Measurements from ENCODE around the gene RHBDF1. TPM values are rescaled to one million over a fixed set of nuclear protein-coding genes. Genes with fewer than 3 reads are reported as not detected.
"Not testable (repeated sequence)": the region's sequence is repeated elsewhere in the genome, so short reads cannot be mapped to it uniquely, and the experiment has no call there.

RHBDF1 gene
- total and polyA plus RNA-seq, 7 donors, result 9.0 to 24.8 (median 18.3) TPM

DNA sequence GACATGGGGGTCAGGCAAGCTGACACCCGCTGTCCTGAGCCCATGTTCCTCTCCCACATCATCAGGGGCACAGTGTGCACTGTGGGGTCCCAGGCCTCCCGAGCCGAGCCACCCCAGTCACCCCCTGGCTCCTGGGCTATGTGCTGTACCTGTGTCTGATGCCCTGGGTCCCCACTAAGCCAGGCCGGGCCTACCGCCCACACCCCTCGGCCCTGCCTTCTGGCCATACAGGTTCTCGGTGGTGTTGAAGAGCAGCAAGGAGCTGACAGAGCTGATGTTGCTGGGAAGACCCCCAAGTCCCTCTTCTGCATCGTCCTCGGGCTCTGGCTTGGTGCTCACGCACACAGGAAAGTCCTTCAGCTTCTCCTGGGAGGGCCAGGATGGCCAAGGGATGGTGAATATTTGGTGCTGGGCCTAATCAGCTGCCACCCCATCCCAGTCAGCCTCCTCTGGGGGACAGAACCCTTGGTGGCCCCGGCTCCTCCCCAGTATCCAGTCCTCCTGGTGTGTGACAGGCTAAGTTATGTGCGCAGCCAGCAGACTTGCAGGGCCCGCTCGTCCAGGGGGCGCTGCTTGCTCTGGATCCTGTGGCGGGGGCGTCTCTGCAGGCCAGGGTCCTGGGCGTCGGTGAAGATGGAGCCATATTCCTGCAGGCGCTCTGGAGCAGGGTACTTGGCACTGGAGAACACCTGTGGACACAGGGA lies 55.2 kb downstream of the RHBDF1 start:
- intact Hi-C loops (cut with DNase I); H3K4me3 ChIP-seq; H3K4me1 ChIP-seq; ATAC-seq; H3K27me3 ChIP-seq (ENCODE audit: insufficient read depth in 3 of 3, low read length in 2 of 3); H3K36me3 ChIP-seq (ENCODE audit: insufficient read depth in 1 of 2, low read depth in 1 of 2); H3K9me3 ChIP-seq; H3K27ac ChIP-seq: not testable (repeated sequence)
- 85 to 89% (median 88%) methylated on average over 8 to 19 of the region's 20 CpGs for WGBS, 3 donors
- DNase-seq, result peak in 1 of 2 donors; percentile 46

DNA sequence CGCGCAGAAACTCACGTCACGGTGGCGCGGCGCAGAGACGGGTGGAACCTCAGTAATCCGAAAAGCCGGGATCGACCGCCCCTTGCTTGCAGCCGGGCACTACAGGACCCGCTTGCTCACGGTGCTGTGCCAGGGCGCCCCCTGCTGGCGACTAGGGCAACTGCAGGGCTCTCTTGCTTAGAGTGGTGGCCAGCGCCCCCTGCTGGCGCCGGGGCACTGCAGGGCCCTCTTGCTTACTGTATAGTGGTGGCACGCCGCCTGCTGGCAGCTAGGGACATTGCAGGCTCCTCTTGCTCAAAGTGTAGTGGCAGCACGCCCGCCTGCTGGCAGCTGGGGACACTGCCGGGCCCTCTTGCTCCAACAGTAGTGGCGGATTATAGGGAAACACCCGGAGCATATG lies 61.7 kb downstream of the RHBDF1 start:
- peak; percentile 93 to 97 for DNase-seq
- H3K27me3 ChIP-seq (ENCODE audit: insufficient read depth in 3 of 3, low read length in 2 of 3); H3K4me3 ChIP-seq; H3K36me3 ChIP-seq (ENCODE audit: insufficient read depth in 1 of 2, low read depth in 1 of 2); H3K27ac ChIP-seq; H3K9me3 ChIP-seq; H3K4me1 ChIP-seq; ATAC-seq; intact Hi-C loops (cut with DNase I): not testable (repeated sequence)
- TF ChIP-seq, protein P1, sequence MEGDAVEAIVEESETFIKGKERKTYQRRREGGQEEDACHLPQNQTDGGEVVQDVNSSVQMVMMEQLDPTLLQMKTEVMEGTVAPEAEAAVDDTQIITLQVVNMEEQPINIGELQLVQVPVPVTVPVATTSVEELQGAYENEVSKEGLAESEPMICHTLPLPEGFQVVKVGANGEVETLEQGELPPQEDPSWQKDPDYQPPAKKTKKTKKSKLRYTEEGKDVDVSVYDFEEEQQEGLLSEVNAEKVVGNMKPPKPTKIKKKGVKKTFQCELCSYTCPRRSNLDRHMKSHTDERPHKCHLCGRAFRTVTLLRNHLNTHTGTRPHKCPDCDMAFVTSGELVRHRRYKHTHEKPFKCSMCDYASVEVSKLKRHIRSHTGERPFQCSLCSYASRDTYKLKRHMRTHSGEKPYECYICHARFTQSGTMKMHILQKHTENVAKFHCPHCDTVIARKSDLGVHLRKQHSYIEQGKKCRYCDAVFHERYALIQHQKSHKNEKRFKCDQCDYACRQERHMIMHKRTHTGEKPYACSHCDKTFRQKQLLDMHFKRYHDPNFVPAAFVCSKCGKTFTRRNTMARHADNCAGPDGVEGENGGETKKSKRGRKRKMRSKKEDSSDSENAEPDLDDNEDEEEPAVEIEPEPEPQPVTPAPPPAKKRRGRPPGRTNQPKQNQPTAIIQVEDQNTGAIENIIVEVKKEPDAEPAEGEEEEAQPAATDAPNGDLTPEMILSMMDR (IDR thresholded peaks at IDR 0.05), result peak; percentile 45
- 8 to 16% (median 14%) methylated on average over 6 to 9 of the region's 27 CpGs for WGBS, 3 donors

DNA sequence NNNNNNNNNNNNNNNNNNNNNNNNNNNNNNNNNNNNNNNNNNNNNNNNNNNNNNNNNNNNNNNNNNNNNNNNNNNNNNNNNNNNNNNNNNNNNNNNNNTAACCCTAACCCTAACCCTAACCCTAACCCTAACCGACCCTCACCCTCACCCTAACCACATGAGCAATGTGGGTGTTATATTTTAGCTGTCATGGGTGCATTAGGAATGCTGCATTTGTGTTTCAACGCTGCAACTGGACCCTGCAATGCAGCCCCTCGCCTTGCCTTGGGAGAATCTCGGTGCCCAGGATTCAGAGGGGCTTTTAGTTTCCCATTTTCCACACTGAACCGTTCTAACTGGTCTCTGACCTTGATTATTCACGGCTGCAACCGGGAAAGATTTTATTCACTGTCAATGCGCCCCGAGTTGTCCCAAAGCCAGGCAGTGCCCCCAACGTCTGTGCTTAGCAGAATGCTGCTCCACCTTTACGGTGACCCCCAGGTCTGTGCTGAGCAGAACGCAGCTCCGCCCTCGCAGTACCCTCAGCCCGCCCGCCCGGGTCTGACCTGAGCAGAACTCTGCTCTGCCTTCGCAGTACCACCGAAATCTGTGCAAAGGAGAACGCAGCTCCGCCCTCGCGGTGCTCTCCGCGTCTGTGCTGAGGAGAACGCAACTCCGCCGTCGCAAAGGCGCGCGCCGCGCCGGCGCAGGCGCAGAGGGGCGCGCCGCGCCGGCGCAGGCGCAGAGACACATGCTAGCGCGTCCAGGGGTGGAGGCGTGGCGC lies 62.3 kb downstream of the RHBDF1 start:
- no peaks in the 10 kb centered on the region for H3K27me3 ChIP-seq (ENCODE audit: insufficient read depth in 3 of 3, low read length in 2 of 3)
- TF ChIP-seq, protein P1 (IDR thresholded peaks at IDR 0.05), result no peak
- intact Hi-C loops (cut with DNase I), result no loop called here
- peak in 1 of 2 donors; percentile 56 for DNase-seq
- 57 to 70% (median 62%) methylated on average over 33 to 48 of the region's 48 CpGs for WGBS, 3 donors
- no peaks in the 10 kb centered on the region for H3K9me3 ChIP-seq
- peak; percentile 84 to 95 (median 92) for ATAC-seq
- H3K4me3 ChIP-seq, result no peak overlapping the region
- no peak overlapping the region for H3K27ac ChIP-seq
- H3K36me3 ChIP-seq (ENCODE audit: insufficient read depth in 1 of 2, low read depth in 1 of 2), result no peaks in the 10 kb centered on the region
- no peaks in the 10 kb centered on the region for H3K4me1 ChIP-seq

Other genes with a start within 250 kb of the RHBDF1 start
- 10 to 100 TPM in 2 of 4 donors, 1 to 10 TPM in 2; 5.8 to 16.2 (median 9.0) TPM for gene POLR3K, start 19.0 kb downstream of the RHBDF1 start, total RNA-seq
- gene POLR3K, start 19.0 kb downstream of the RHBDF1 start, polyA plus RNA-seq, result 10 to 100 TPM in 2 of 3 donors, 1 to 10 TPM in 1; 8.9 to 17.5 (median 11.7) TPM
- 10 to 100 TPM; 40.0 to 62.0 (median 48.9) TPM for gene SNRNP25, start 18.8 kb downstream of the RHBDF1 start, total RNA-seq
- gene SNRNP25, start 18.8 kb downstream of the RHBDF1 start, polyA plus RNA-seq, result 10 to 100 TPM; 65.3 to 82.2 (median 70.5) TPM
- 10 to 100 TPM; 23.0 to 43.1 (median 37.8) TPM for gene MPG, start 5.6 kb upstream of the RHBDF1 start, total RNA-seq
- 10 to 100 TPM; 53.8 to 68.1 (median 57.7) TPM for gene MPG, start 5.6 kb upstream of the RHBDF1 start, polyA plus RNA-seq
- 10 to 100 TPM; 21.2 to 31.2 (median 30.3) TPM for gene NPRL3, start 66.0 kb upstream of the RHBDF1 start, total RNA-seq
- 10 to 100 TPM; 13.9 to 23.7 (median 22.1) TPM for gene NPRL3, start 66.0 kb upstream of the RHBDF1 start, polyA plus RNA-seq
- gene HBZ, start 80.0 kb upstream of the RHBDF1 start, total RNA-seq, result not detected
- under 1 TPM; 0.05 to 0.12 (median 0.11) TPM for gene HBZ, start 80.0 kb upstream of the RHBDF1 start, polyA plus RNA-seq
- 1 to 10 TPM in 1 of 4 donors, not detected in 3; 2.9 TPM for gene HBM, start 93.3 kb upstream of the RHBDF1 start, total RNA-seq
- not detected for gene HBM, start 93.3 kb upstream of the RHBDF1 start, polyA plus RNA-seq
- 1,000 to 10,000 TPM in 1 of 4 donors, 100 to 1,000 TPM in 1, 10 to 100 TPM in 2; 11.9 to 1,244 (median 122) TPM for gene HBA2, start 100.2 kb upstream of the RHBDF1 start, total RNA-seq
- 10 to 100 TPM; 18.5 to 24.9 (median 22.9) TPM for gene HBA2, start 100.2 kb upstream of the RHBDF1 start, polyA plus RNA-seq
- gene HBA1, start 104.0 kb upstream of the RHBDF1 start, total RNA-seq, result 1,000 to 10,000 TPM in 1 of 4 donors, 100 to 1,000 TPM in 1, 10 to 100 TPM in 2; 22.5 to 1,513 (median 169) TPM
- 10 to 100 TPM in 1 of 3 donors, 1 to 10 TPM in 2; 6.1 to 10.3 (median 8.2) TPM for gene HBA1, start 104.0 kb upstream of the RHBDF1 start, polyA plus RNA-seq
- gene HBQ1, start 107.8 kb upstream of the RHBDF1 start, total RNA-seq, result under 1 TPM in 1 of 4 donors, not detected in 3; 0.58 TPM
- not detected for gene HBQ1, start 107.8 kb upstream of the RHBDF1 start, polyA plus RNA-seq
- 10 to 100 TPM; 23.8 to 30.3 (median 27.1) TPM for gene LUC7L, start 156.8 kb upstream of the RHBDF1 start, total RNA-seq
- 10 to 100 TPM; 36.3 to 58.9 (median 36.7) TPM for gene LUC7L, start 156.8 kb upstream of the RHBDF1 start, polyA plus RNA-seq
- gene FAM234A, start 162.2 kb upstream of the RHBDF1 start, total RNA-seq, result 100 to 1,000 TPM; 108 to 154 (median 120) TPM
- 100 to 1,000 TPM in 1 of 3 donors, 10 to 100 TPM in 2; 54.2 to 198 (median 98.4) TPM for gene FAM234A, start 162.2 kb upstream of the RHBDF1 start, polyA plus RNA-seq
- 1 to 10 TPM in 3 of 4 donors, under 1 TPM in 1; 0.92 to 2.6 (median 1.3) TPM for gene RGS11, start 203.3 kb upstream of the RHBDF1 start, total RNA-seq
- gene RGS11, start 203.3 kb upstream of the RHBDF1 start, polyA plus RNA-seq, result under 1 TPM; 0.20 to 0.69 (median 0.46) TPM
- 1 to 10 TPM in 1 of 4 donors, under 1 TPM in 2, not detected in 1; 0.59 to 4.1 (median 0.69) TPM for gene ARHGDIG, start 208.0 kb upstream of the RHBDF1 start, total RNA-seq
- under 1 TPM; 0.12 to 0.28 (median 0.13) TPM for gene ARHGDIG, start 208.0 kb upstream of the RHBDF1 start, polyA plus RNA-seq
- gene PDIA2, start 210.5 kb upstream of the RHBDF1 start, total RNA-seq, result under 1 TPM in 1 of 4 donors, not detected in 3; 0.90 TPM
- under 1 TPM in 2 of 3 donors, not detected in 1; 0.08 to 0.14 TPM for gene PDIA2, start 210.5 kb upstream of the RHBDF1 start, polyA plus RNA-seq

All from psoas muscle (tissue), 8 donors.